KMS-11 (cell line): ENCODE measurements around the gene PIK3R1.

Source experiments
- H2AFZ ChIP-seq: fragments of 200-600 bp; sonication (generic); 2 replicates; pipeline ENCODE4 v1.6.1; 2016; ENCODE audit warnings: antibody characterized with exemption, mixed run types, low read depth
- H3K27ac ChIP-seq: fragments of 200-600 bp; sonication (generic); 2 replicates; pipeline ENCODE4 v1.6.1; 2016; ENCODE audit warnings: mild to moderate bottlenecking, mixed run types
- H3K27me3 ChIP-seq: fragments of 200-600 bp; sonication (generic); 2 replicates; pipeline ENCODE4 v1.6.1; 2017; ENCODE audit warnings: mild to moderate bottlenecking, low read depth, mixed run types, moderate library complexity; ENCODE audit not compliant: insufficient read depth
- H3K36me3 ChIP-seq: fragments of 200-600 bp; sonication (generic); 2 replicates; pipeline ENCODE4 v1.6.1; 2017; ENCODE audit warnings: mild to moderate bottlenecking, mixed run types; ENCODE audit not compliant: insufficient read depth
- H3K4me1 ChIP-seq: fragments of 200-600 bp; sonication (generic); 2 replicates; pipeline ENCODE4 v1.6.1; 2016; ENCODE audit warnings: mild to moderate bottlenecking, low read depth, mixed run types; ENCODE audit not compliant: poor library complexity, severe bottlenecking
- H3K4me2 ChIP-seq: fragments of 200-600 bp; sonication (generic); 2 replicates; pipeline ENCODE4 v1.7.0; 2016; ENCODE audit warnings: mild to moderate bottlenecking, mixed run types
- H3K4me3 ChIP-seq: fragments of 200-600 bp; sonication (generic); IDR thresholded peaks from 2 replicates; pipeline ENCODE4 v1.6.1; 2017; ENCODE audit warnings: low read depth, low read length, mixed read lengths; ENCODE audit not compliant: insufficient read depth
- H3K79me2 ChIP-seq: fragments of 200-600 bp; sonication (generic); 2 replicates; pipeline ENCODE4 v1.6.1; 2016; ENCODE audit warnings: low read depth, mixed run types; ENCODE audit not compliant: insufficient read depth
- H3K9ac ChIP-seq: fragments of 200-600 bp; sonication (generic); 2 replicates; pipeline ENCODE4 v1.6.1; 2016; ENCODE audit warnings: mild to moderate bottlenecking, mixed run types
- H4K20me1 ChIP-seq: fragments of 200-600 bp; sonication (generic); 2 replicates; pipeline ENCODE4 v1.6.1; 2016; ENCODE audit warnings: mild to moderate bottlenecking, mixed run types; ENCODE audit not compliant: insufficient read depth
- CTCF ChIP-seq: fragments of 200-600 bp; sonication (generic); conservative IDR thresholded peaks from 2 replicates; pipeline ENCODE4 v1.6.1; 2017; ENCODE audit warnings: low read depth, mild to moderate bottlenecking, antibody characterized with exemption, low read length, moderate library complexity, mixed read lengths

PIK3R1 gene

GRCh38 chr5:68242743-68243142, 27.2 kb downstream of the PIK3R1 start:
- no peak for TF ChIP-seq CTCF
- H3K4me2 ChIP-seq: no peak overlapping the region
- peaks cover 5% of the 10 kb centered on the region for H3K4me1 ChIP-seq
- no peak overlapping the region for H3K4me3 ChIP-seq
- H4K20me1 ChIP-seq: no peaks in the 10 kb centered on the region
- H3K79me2 ChIP-seq: no peaks in the 10 kb centered on the region
- no peak overlapping the region for H3K27ac ChIP-seq
- H3K36me3 ChIP-seq: no peaks in the 10 kb centered on the region
- no peak overlapping the region for H3K9ac ChIP-seq
- H2AFZ ChIP-seq: no peak overlapping the region
- H3K27me3 ChIP-seq: no peaks in the 10 kb centered on the region

- no peak for TF ChIP-seq CTCF
- Histone ChIP-seq H3K4me1 (peaks cover 5% of the 10 kb centered on the region), H3K9ac (no peak overlapping the region)
Measured at GRCh38 chr5:68243251-68243650, 27.7 kb downstream of the PIK3R1 start.

GRCh38 chr5:68243681-68244080, 28.1 kb downstream of the PIK3R1 start:
- Histone ChIP-seq H3K4me1 (peaks cover 5% of the 10 kb centered on the region), H3K79me2 (no peaks in the 10 kb centered on the region), H3K27ac (no peak overlapping the region)

More at GRCh38 chr5:68243251-68243650, 27.7 kb downstream of the PIK3R1 start:
- no peak overlapping the region for H2AFZ ChIP-seq
- no peak overlapping the region for H3K4me3 ChIP-seq
- no peaks in the 10 kb centered on the region for H4K20me1 ChIP-seq
- no peaks in the 10 kb centered on the region for H3K36me3 ChIP-seq
- no peaks in the 10 kb centered on the region for H3K79me2 ChIP-seq
- H3K27me3 ChIP-seq: no peaks in the 10 kb centered on the region
- H3K4me2 ChIP-seq: no peak overlapping the region
- H3K27ac ChIP-seq: no peak overlapping the region

GRCh38 chr5:68245319-68245718, 29.8 kb downstream of the PIK3R1 start:
- H2AFZ ChIP-seq: no peak overlapping the region
- no peak overlapping the region for H3K9ac ChIP-seq
- no peak overlapping the region for H3K4me2 ChIP-seq
- no peaks in the 10 kb centered on the region for H3K27me3 ChIP-seq
- no peak for TF ChIP-seq CTCF
- no peak overlapping the region for H3K4me3 ChIP-seq
- no peaks in the 10 kb centered on the region for H4K20me1 ChIP-seq
- no peaks in the 10 kb centered on the region for H3K79me2 ChIP-seq
- H3K4me1 ChIP-seq: peaks cover 2% of the 10 kb centered on the region
- H3K36me3 ChIP-seq: no peaks in the 10 kb centered on the region
- H3K27ac ChIP-seq: no peak overlapping the region

More at GRCh38 chr5:68243681-68244080, 28.1 kb downstream of the PIK3R1 start:
- Histone ChIP-seq H3K27me3 (no peaks in the 10 kb centered on the region), H3K4me3 (no peak overlapping the region), H3K9ac (no peak overlapping the region), H2AFZ (no peak overlapping the region), H4K20me1 (no peaks in the 10 kb centered on the region), H3K36me3 (no peaks in the 10 kb centered on the region), H3K4me2 (no peak overlapping the region)
- TF ChIP-seq CTCF: no peak
